Measurements from ENCODE around the gene SELENOO.
"Not testable (repeated sequence)": the region's sequence is repeated elsewhere in the genome, so short reads cannot be mapped to it uniquely, and the experiment has no call there.

SELENOO gene

GRCh38 chr22:50201191-50202129, 649 bp downstream of the SELENOO start:
- DNase-seq, result peak; percentile 5

- DNase-seq, result no peak
These were observed 1.4 kb downstream of the SELENOO start for GRCh38 chr22:50202130-50202666.

GRCh38 chr22:50203288-50203687, 2.5 kb downstream of the SELENOO start:
- no peak for DNase-seq

DNA sequence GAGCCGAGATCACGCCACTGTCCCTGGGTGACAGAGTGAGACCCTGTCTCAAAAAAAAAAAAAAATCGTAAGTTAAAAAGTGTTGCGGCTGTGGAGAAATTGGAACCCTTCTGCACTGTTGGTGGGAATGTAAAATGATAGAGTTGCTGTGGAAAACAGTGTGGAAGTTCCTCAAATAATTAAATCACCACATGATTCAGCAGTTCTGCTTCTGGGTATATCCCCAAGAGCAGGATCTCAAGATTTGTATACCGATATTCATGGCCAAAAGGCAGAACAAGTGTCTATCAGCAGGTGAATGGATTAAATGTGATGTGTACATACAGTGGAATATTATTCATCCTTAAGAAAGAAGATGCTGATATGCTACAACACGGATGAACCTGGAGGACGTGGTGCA, 3.8 kb downstream of the SELENOO start:
- DNase-seq, result no peak

DNA sequence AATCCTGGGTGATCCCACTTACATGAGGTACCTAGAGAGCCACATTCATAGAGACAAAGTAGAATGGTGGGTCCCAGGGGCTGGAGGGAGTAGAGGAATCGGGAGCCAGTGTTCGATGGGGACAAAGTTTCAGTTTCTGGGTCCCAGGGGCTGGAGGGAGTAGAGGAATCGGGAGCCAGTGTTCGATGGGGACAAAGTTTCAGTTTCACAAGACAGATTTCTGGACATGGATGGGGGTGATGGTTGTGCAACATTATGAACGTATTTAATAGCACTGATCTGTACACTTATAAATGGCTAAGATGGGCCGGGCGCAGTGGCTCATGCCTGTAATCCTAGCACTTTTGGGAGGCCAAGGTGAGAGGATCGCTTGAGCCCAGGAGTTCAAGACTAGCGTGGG, 4.2 kb downstream of the SELENOO start:
- DNase-seq, result not testable (repeated sequence)

GRCh38 chr22:50205781-50206569, 5.2 kb downstream of the SELENOO start:
- no peak for DNase-seq

DNA sequence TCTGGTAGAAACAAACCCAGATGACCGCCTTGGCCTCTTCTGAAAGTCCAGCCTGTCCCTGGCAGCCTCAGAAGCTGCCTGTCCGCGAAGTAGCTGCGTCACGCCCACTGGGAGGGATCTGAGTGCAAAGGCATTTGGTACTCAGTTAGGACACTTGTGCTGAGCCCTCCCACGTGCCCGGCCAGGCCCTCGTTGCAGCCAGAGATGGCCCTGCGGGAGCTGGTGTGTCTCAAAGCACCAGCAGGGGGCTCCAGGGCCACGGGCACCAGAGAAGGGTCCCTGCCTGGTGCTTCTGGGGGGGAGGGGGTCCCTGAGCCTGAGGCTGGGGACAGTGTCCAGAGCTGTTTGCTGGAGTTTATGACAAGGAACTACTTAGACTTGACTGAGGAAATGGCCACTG, 5.8 kb downstream of the SELENOO start:
- no peak for DNase-seq

DNA sequence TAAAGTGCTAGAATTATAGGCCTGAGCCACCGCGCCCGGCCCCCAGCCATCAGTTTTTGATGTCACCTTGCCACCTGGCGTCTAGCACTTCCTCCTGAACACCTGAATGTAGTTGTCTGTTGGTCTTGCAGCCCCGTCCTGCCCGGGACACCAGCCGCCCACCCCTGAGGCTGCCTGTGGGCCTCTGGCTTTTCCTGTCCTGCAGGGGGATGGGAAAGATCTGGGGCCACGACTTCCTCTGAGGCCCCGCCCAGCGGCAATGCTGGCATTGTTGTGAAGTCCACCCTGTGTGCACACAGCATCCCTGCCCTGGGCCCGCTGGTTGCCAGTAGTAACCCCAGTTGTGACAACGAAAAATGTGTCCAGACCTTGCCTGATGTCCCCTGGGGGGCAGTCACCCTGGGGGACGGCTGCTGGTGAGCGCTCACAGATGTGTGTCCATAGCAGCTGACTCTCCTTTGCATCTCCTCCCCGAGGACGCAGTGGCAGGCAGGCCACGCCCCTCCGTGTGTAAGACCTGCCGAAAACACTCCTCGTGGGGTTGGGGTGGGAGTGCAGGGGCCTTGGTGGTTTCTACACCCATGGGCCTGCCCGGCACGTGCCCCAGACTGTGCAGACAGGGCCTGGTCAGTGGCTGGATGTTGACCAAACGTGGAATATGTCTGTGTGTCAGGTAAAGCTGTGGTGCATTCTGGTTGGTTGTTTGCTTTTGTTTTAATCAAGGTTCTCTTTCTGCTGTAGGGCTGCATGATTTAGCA, 6.8 kb downstream of the SELENOO start:
- DNase-seq, result no peak

DNA sequence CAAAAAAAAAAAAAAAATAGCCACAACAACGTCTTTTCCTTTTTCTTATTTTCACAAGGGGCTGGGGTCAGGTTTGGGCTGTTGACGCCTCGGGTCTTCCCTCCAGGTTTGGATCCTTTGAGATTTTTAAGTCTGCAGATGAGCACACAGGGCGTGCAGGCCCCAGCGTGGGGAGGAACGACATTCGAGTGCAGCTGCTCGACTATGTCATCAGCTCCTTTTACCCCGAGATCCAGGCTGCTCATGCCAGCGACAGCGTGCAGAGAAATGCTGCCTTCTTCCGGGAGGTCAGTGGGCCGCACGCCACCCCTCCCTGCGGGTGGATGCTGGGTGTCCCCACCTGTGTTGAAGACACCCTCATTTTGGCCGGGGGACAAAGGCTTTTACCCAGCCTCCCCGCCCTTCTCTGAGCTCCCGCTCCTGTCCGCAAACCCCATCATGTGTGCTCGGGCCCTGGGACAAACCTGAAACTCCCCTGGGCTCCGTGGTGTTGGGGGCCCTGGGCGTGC, 7.7 kb downstream of the SELENOO start:
- no peak for DNase-seq

DNA sequence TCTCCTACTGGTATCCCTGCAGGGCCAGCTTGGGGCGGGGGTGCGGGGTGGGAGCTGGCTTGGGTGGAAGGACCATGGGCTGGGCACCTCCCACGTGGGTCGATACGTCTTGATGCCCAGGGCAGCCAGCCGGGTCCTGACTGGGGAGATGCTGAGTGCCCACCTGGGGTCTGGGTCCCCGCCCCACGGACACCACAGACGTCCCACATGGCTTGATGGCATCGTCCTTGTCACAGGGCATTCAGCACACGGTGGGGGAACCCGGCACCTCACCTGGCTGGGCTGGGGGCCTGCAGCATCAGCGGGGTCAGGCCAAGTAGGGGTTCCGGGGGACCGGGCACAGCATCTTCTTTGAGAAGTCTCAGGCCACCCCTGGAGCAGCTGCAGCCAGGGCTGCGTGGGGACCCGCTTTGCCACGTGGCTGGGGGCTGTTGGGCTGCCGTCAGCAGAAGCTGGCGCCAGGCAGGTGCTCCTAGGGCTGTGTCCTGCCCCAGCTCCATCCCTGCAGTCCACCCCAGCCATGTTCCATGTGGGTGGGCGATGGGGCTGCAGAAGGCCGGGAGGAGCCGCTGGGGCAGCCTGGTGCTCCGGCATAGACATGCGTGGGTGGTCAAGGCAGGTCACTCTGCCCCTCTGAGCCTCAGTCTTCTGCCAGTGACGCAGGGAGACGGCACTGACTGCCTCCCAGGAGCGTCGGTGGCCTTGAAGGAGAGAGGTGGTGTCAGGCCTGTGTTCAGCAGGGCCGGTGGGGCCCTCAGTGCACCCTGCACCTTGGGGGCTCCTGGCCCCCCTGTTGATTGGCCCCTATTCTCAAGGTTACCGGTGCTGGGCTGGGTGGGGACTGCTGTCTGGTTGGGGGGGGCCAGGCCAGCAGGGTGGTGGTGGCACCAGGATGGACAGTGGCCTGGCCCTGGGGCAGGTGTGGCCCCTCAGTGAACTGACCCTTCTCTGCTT, 8.4 kb downstream of the SELENOO start:
- DNase-seq, result no peak

GRCh38 chr22:50209893-50210292, 9.1 kb downstream of the SELENOO start:
- peak; percentile 41 for DNase-seq

- no peak for DNase-seq
These were observed 9.7 kb downstream of the SELENOO start for GRCh38 chr22:50210378-50211139.

DNA sequence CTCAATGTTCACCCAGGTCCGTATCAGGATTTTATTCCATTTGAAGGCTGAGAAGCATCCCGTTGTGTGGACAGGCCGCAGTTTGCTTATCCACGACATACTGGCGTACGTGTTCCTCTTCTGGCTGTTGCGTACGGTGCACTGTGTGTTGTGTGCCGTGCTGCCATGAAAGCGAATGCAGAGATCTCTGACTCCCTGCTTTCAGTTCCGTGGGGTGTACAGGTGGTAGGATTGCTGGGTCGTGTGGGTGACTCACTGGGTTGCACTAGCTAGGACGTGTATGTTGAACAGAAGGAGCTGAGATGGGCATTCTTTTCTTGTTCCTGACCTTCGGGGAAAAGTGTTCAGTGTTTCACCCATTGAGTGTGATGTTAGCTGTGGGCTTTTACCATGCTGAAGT, 10.3 kb downstream of the SELENOO start:
- no peak for DNase-seq

- no peak for DNase-seq
These were observed 12.5 kb downstream of the SELENOO start for GRCh38 chr22:50213263-50213662.

DNA sequence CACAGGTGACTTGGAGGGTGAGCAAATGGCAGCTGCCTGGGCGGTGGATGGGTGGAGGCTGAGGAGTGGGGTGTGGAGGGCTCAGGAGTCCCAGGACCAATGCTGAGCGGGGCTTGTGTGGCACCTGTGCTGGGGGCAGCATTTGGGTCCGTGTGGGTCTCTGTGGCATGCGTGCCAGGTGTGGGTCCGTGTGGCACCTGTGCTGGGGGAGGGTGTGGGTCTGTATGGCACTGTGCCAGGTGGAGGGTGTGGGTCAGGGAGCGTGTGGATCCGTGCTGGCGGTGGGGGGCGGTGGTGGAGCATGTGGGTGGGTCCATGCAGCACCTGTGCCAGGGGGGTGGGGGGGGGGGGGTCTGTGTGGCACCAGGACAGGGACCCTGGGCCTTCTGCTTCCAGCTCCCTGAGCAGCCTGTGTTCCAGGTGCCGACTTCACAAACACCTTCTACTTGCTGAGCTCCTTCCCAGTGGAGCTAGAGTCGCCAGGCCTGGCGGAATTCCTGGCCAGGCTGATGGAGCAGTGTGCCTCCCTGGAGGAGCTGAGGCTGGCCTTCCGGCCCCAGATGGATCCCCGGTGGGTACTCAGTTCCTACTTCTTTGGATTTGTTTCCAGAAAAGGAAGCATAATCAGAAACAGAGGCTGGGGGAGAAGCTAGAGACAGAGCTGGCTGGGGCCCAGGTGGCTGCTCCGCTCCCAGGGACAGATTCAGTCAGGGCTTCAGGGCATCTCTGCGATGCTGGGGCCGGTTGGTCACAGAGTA, 14.7 kb downstream of the SELENOO start:
- DNase-seq, result no peak

GRCh38 chr22:50216055-50216683, 15.4 kb downstream of the SELENOO start:
- DNase-seq, result no peak

GRCh38 chr22:50216684-50217520, 16.1 kb downstream of the SELENOO start:
- DNase-seq, result no peak

- DNase-seq, result no peak
These were observed 16.8 kb downstream of the SELENOO start for GRCh38 chr22:50217543-50218152.

Data from NCI-H2171 treated with DMSO at 0.1 percent for 48 hours (cell line).